Activated effector memory CD4-positive, alpha-beta T cell treated with anti-CD3 and anti-CD28 coated beads, Interleukin-2, amount 50 U/mL, for 16 hours (primary cell): Measurements from ENCODE around the gene RFXAP.
"Not testable (repeated sequence)": the region's sequence is repeated elsewhere in the genome, so short reads cannot be mapped to it uniquely, and the experiment has no call there.

Experiments used
- DNase-seq: peaks from one replicate; pipeline ENCODE4 v3.0.0-alpha.2; 2020

Gene RFXAP, protein sequence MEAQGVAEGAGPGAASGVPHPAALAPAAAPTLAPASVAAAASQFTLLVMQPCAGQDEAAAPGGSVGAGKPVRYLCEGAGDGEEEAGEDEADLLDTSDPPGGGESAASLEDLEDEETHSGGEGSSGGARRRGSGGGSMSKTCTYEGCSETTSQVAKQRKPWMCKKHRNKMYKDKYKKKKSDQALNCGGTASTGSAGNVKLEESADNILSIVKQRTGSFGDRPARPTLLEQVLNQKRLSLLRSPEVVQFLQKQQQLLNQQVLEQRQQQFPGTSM

GRCh38 chr13:36818804-36819738 is at the start of gene RFXAP:
Gene RFXAP (plus strand): TSS chr13:36819222. CDS start chr13:36819358, 136 bp downstream.
- DNase-seq = peak; percentile 97

DNA sequence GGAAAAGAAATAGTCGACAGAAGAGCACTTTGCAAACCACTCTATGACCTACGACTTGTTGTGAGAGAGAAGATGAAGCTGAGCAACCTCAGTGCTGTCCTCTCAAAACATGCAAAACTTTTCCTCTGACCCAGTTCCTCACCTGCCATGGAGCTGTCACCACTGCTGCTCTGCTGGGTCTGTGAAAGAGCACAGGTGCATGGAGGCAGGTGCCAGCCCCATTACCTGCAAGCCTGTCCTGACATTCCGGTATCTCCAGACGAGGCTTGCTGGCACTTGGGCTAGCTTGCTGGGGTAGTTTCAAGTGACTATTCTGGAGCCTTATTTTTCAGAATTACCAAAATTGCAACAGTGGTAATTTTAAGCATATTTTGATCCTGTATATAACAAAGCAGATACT is 49.5 kb upstream of the RFXAP start:
- DNase-seq = no peak

GRCh38 chr13:36770741-36771140 is 48.3 kb upstream of the RFXAP start:
- no peak for DNase-seq

GRCh38 chr13:36772853-36773252 is 46.2 kb upstream of the RFXAP start:
- no peak for DNase-seq

DNA sequence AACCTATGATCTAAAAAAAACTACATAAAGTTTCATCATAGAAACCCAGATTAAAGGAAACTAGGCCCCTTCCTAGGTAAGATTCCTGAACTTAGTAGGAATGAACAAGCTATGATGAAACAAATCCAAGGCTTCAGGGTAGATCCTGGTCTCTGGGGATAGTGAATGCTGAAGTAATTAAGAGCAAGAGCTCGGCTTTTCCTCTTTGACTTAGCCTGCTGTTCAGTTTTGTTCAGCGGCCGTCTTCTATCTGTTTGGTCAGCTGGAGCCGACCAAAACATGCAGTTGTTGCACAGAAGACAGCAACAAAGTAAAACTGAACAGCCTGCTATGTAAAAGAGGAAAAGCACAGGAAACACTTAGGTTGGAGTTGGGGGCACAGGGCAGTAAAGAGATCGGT is 44.1 kb upstream of the RFXAP start:
- DNase-seq = no peak

- no peak for DNase-seq
Observed at GRCh38 chr13:36776175-36776574, 42.8 kb upstream of the RFXAP start.

DNA sequence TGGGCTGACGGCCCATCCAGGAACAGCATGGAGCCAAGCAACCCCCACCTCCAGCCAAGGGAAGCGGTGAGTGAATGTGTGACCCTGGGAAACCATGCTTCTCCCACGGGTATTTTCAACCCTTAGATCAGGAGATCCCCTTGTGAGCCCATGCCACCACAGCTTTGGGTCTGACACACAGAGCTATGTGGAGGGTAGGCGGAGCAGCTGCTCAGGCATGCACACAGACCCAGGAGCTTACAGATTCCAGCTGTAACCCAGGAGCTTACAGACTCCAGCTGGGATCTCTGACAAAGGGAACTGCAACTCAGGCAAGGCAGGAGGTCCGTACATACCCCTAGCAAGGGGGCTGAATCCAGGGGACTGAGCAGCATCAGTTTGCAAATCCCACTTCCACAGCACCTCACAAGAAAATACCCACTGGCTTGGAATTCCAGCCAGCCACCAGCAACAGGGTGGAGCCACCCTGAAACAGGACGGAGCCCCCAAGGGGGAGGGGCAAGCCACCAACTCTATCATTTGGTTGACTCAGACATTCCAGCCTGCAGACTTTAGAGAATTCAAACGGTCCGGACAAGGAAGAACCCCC is 40.8 kb upstream of the RFXAP start:
- no peak for DNase-seq

DNA sequence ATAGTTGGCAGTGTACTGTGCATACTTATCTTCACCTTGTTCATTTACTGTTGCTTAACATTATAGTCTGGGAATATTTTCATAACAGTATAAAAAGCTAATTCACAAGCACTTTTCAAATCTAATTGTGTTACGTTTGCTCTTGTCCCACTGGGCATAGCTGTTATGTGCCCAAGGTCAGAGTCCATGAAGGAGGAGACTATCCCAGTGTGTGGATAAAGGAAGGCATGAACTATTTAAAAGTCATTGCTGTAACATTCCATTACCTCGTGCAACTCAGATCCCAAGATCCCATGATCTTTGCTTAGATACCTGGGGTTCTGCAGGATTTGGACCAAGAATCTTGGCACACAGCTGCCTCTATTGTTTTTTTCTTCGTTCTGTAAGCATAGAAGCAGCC is 35.1 kb upstream of the RFXAP start:
- no peak for DNase-seq

DNA sequence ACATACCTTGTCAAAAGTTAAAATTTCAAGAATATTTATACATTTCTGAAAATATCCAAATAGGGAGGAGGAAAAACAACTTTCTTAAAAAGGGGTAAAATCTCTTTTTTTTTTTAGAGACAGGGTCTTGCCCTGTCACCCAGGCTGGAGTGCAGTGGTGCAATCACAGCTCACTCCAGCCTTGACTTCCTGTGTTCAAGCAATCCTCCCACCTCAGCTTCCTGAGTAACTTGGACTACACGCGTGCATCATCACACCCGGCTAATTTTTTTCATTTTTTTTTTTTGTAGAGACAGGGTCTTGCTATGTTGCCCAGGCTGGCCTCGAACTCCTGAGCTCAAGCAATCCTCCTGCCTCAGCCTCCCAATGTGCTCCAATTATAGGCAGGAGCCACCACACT is 32.8 kb upstream of the RFXAP start:
- not testable (repeated sequence) for DNase-seq

DNA sequence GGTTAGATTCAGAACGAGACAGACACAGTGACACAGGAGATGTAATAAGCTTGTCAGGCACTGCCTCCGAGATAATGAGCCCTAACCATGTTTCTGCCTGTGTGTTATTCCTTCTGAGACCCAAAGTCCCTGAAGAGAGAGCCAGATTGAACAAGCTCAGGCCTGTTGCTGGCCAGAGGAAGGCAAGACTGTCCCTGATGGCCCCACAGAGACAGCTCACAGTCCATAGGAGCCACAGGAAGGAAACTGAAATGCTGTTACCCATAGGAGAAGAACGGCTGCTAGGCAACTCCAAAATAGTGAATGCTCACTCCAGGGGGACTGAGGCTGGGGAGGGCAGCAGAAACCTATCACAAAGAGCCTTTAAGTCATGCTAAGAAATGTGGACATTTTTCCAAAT is 31.8 kb upstream of the RFXAP start:
- no peak for DNase-seq

GRCh38 chr13:36788276-36788675 is 30.7 kb upstream of the RFXAP start:
- no peak for DNase-seq

DNA sequence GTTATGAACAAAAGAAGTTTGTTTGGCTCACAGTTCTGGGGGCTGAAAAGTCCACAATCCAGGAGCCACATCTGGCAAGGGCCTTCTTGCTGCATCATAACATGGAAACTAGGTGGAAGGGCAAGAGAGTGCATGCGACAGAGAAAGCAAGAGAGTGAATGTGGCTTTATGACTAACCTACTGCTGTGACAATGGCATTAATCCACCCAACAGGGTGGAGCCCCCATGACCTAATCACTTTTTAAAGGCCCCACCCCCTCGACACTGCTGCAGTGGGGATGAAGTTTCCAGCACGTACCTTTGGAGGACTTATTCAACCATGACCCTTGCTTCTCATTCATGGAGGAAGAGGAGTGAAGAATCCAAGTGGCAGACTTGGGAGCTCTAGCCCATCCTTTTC is 30.0 kb upstream of the RFXAP start:
- DNase-seq = no peak

- DNase-seq = no peak
Observed at GRCh38 chr13:36789730-36790129, 29.3 kb upstream of the RFXAP start.

DNA sequence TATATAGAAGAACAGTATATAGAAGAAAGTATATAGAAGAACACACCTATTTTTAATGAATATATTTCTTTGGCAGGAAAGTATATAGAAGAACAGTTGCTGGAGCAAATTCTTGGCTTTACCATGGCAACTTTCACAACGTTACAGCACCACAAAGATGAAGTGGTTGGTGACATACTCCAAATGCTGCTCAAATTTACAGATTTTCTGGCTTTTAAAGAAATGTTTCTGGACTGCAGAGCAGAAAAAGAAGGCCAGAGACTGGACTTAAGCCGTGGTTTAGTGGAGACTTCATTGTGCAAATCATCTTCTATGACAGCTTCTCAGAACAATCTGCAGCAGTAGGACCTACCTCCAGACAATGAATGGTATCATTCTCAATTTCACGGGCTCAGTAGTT is 24.3 kb upstream of the RFXAP start:
- DNase-seq = no peak

GRCh38 chr13:36795463-36795862 is 23.6 kb upstream of the RFXAP start:
- no peak for DNase-seq

DNA sequence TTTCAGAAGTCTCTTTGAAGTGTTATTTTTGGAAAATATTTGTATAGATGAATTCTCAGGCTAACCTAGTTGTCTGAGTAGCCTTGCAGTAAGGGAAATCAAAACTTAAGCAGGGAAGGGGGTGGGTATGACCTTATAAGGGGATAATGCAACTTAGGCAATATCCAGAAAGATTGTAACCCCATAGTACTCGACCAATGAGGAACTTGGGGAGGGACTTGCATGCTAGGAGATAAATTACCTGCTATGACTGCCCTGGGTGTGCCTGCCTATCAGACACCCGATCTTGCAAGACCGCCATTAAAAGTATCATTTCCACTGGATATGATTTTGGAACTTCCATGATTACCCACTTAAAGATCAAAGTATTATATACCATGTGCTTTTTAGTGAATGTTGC is 23.0 kb upstream of the RFXAP start:
- DNase-seq = no peak

GRCh38 chr13:36801035-36801434 is 18.0 kb upstream of the RFXAP start:
- no peak for DNase-seq

DNA sequence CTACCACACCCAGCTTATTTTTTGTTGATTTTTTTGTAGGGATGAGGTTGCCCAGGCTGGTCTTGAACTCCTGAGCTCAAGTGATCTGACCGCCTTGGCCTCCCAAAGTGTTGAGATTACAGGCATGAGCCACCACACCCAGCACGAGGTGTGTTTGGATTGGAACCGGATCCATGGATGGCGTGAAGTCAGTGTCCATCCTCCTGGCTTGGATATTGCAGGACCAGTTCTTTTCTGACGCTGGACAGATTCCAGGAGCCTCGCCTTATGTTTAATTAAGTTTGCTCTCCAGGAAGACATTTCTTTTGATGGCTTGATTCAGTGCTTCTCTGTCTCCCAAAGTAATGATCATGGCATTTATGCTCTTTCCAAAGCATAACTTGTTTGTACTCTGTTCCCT is 14.4 kb upstream of the RFXAP start:
- DNase-seq = no peak

- DNase-seq = no peak
Observed at GRCh38 chr13:36806102-36806501, 12.9 kb upstream of the RFXAP start.

DNA sequence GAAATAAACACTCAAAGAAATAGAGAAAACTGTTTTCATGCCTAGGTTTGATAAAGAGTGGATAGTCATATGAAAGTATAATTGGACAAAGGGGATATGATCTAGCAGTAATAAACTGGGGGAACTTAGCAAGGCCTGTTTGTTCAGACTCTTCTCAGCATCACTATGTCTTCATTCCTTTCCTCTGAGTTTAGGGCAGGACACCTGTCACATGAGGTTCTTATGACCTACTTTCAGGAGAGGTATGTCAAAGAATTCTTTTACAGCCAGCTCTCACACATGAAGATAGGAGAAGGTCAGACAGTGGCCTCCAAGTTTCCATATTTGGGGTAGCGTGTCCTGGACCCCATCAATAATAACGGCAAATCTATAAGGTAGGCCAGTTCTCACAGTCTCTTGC is 11.4 kb upstream of the RFXAP start:
- DNase-seq = no peak

GRCh38 chr13:36813225-36813624 is 5.8 kb upstream of the RFXAP start:
- no peak for DNase-seq

DNA sequence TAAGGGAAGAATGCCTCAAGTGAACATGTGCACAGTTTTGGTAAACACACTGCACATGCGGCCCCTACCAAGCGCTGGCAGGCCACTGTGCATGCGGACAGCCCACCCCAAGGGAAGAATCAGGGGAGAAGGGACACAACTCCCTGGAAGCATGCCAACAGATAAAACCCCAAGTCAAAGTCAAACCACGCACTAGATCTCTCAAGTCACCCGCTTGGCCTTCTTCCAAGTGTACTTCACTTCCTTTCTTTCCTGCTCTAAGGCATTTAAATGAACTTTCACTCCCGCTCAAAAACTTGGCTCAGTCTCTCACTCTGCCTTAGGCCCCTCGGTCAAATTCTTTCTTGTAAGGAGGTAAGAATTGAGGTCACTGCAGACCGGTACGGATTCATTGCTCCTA is 4.6 kb upstream of the RFXAP start:
- DNase-seq = no peak

GRCh38 chr13:36815062-36815461 is 4.0 kb upstream of the RFXAP start:
- no peak for DNase-seq
